Type B pancreatic cell (in vitro differentiated cells): ENCODE data around the gene ZNF570. TPM values are rescaled to one million over a fixed set of nuclear protein-coding genes. Genes with fewer than 3 reads are reported as not detected.

ENCODE experiments used
- DNase-seq: peaks from one replicate; pipeline ENCODE4 v3.0.0; 2021; ENCODE audit warnings: mixed read lengths; ENCODE audit not compliant: unreplicated experiment; ENCODE audit errors: extremely low spot score
- H3K27ac Mint-ChIP-seq: 2 replicates; pipeline ENCODE4 v1.8.0; 2021; ENCODE audit warnings: mild to moderate bottlenecking, mixed read lengths
- H3K27me3 Mint-ChIP-seq: 2 replicates; pipeline ENCODE4 v1.8.0; 2021; ENCODE audit warnings: mixed read lengths
- H3K36me3 Mint-ChIP-seq: 2 replicates; pipeline ENCODE4 v1.8.0; 2021; ENCODE audit warnings: mixed read lengths
- H3K4me1 Mint-ChIP-seq: one replicate; pipeline ENCODE4 v1.8.0; 2021; ENCODE audit warnings: mixed read lengths; ENCODE audit not compliant: unreplicated experiment
- H3K4me3 Mint-ChIP-seq: 2 replicates; pipeline ENCODE4 v1.8.0; 2021; ENCODE audit warnings: mild to moderate bottlenecking, mixed read lengths
- H3K9me3 Mint-ChIP-seq: 2 replicates; pipeline ENCODE4 v1.8.0; 2021; ENCODE audit warnings: mixed read lengths
- long read RNA-seq: library from polyadenylated mRNA; unstranded; transcript quantifications from one replicate; pipeline ENCODE4 v2.0.0, GENCODE V29; 2020
- total RNA-seq: library from RNA; stranded (reverse); gene quantifications from 2 replicates; pipeline ENCODE4 v1.2.1, GENCODE V29; 2021; ENCODE audit warnings: low replicate concordance
- TF ChIP-seq, protein P1 (sequence below): fragments of 200-600 bp; sonication (generic); conservative IDR thresholded peaks from 2 replicates; pipeline ENCODE4 v1.5.0; 2021; ENCODE audit warnings: antibody characterized with exemption, mild to moderate bottlenecking

Gene ZNF570
- 6.6 and 9.2 TPM in 2 replicates for total RNA-seq
- long read RNA-seq, full-length matches to known transcripts: 4 of 6 reads
- long read RNA-seq, partial matches to known transcripts: 0 of 6 reads
- long read RNA-seq, other reads (novel, unspliced or antisense): 2 of 6 reads

DNA sequence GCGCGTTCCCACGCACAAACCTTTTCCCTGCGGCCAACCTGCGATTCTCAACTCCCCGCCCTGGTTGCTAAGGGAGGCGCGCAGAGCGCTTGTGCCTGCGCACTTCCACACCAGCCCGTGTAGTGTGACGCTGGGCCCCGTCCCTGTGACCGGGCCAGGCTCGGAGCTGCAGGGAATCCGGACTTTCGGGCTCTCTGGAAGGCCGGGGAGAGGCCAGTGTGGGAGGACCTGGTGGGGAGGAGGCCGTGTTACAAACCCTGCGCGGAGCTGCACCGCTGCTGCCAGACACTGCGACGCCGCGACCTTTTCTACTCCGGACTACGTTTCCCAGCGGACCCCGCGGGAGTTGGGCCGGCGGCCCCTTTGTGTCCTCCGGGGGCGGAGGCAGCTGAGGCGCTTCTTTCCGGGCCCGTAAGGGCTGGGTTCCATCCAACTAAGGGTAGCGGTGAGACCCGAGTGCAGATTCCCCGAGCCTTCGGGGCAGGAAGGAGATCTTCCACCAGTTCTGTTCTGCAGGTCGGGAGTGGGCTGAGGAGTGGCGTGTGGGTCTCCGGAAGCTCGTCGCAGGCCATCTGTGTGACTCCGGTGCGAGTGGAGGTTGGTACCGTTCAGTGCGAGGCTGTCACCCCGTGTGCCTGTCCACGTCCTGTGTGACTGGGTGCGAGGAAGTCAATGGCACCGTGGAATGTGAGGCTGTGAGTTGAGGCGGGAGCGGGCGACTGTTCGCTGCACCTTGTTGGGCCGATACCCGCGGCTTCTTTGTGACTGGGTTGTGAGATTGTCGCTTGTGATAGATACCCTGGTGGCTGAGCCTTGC is at the start of gene ZNF570:
Gene ZNF570, plus strand, starts transcription at position 396 of the 817 bp plus-strand sequence. CDS start 999 bp downstream, outside the sequence.
- DNase-seq: peak; percentile 89
- Mint-ChIP-seq H3K4me3 (peak within 1 kb of the TSS; percentile 98), H3K4me1 (peaks cover 24% of the 10 kb centered on the region), H3K9me3 (peaks cover 12% of the 10 kb centered on the region), H3K27me3 (no peaks in the 10 kb centered on the region), H3K27ac (peak within 1 kb of the TSS; percentile 95), H3K36me3 (peaks cover 22% of the 10 kb centered on the region)
- TF ChIP-seq, protein P1, sequence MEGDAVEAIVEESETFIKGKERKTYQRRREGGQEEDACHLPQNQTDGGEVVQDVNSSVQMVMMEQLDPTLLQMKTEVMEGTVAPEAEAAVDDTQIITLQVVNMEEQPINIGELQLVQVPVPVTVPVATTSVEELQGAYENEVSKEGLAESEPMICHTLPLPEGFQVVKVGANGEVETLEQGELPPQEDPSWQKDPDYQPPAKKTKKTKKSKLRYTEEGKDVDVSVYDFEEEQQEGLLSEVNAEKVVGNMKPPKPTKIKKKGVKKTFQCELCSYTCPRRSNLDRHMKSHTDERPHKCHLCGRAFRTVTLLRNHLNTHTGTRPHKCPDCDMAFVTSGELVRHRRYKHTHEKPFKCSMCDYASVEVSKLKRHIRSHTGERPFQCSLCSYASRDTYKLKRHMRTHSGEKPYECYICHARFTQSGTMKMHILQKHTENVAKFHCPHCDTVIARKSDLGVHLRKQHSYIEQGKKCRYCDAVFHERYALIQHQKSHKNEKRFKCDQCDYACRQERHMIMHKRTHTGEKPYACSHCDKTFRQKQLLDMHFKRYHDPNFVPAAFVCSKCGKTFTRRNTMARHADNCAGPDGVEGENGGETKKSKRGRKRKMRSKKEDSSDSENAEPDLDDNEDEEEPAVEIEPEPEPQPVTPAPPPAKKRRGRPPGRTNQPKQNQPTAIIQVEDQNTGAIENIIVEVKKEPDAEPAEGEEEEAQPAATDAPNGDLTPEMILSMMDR: no peak

GRCh38 chr19:37452500-37453245 is 16.5 kb upstream of the ZNF570 start:
- Mint-ChIP-seq H3K4me1 (no peaks in the 10 kb centered on the region), H3K9me3 (peaks cover 25% of the 10 kb centered on the region), H3K36me3 (peaks cover 63% of the 10 kb centered on the region), H3K4me3 (no peak overlapping the region), H3K27me3 (no peaks in the 10 kb centered on the region), H3K27ac (no peak overlapping the region)
- DNase-seq: no peak
- TF ChIP-seq, protein P1: no peak

DNA sequence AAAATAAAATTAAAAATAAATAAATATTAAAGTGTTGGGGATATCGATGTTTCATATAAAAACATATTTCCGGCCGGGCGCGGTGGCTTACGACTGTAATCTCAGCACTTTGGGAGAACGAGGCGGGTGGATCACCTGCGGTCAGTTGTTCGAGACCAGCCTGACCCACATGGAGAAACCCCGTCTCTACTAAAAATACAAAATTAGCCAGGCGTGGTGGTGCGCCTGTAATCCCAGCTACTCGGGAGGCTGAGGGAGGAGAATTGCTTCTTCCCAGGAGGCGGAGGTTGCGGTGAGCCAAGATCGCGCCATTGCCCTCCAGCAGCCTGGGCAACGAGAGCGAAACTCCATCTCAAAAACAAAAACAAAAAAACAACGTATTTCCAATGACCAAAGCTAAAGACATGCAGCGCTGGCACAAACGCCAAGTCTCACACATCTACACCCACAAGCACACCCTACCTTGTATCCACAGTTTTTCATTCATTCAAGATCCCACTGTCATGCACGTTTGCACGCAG is 2.8 kb upstream of the ZNF570 start:
- TF ChIP-seq, protein P1: no peak
- Mint-ChIP-seq H3K36me3 (peaks cover 22% of the 10 kb centered on the region), H3K27me3 (no peaks in the 10 kb centered on the region), H3K4me1 (peaks cover 24% of the 10 kb centered on the region), H3K4me3 (peak overlapping the region; percentile 98), H3K27ac (peak overlapping the region; percentile 94), H3K9me3 (peaks cover 12% of the 10 kb centered on the region)
- no peak for DNase-seq

DNA sequence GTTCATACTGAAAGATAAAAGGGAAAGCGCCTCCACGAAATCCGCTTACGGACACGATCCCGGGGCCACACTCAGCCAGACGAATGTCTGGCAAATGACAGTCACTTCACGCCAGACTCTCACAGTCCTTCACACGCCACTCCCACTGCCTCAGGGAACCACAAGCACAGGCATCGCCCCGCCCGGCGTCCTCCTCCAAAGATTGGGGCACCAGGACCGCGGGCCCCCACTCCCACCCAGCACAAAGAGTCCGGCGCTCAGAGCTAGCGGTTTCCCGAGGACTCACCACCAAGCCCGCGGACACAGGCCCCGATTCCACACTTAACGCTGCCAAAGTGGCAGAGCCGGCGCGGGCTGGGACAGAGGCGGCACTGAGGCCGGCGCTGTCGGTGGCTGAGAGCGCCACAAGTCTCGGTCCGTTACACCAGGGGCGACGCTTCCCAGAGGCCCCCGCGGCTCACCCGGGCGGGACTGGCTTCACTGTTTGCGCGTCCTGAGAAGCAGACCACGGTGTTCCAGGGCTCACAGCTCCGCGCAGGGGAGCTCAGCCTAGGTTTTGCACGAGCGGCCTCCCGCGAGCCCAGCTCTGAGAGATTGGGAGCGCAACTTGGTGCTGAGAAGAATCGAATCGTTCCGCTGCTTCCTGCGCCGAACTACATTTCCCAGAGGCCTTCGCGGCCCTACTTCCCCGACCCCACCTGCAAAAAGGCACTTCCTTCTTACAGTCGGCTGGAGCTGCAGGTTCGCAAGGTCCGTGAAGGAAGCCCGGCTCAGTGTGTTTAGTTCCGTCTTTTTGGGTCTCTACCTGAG is 2.2 kb upstream of the ZNF570 start, which contains the start of gene ZNF569:
Gene ZNF569, minus strand, starts transcription at position 647 of the 810 bp plus-strand sequence. CDS start 22,523 bp downstream, outside the sequence.
- H3K36me3 Mint-ChIP-seq: peaks cover 22% of the 10 kb centered on the region
- H3K27ac Mint-ChIP-seq: peak within 1 kb of the TSS; percentile 94
- H3K4me3 Mint-ChIP-seq: peak within 1 kb of the TSS; percentile 98
- TF ChIP-seq, protein P1: no peak
- H3K27me3 Mint-ChIP-seq: no peaks in the 10 kb centered on the region
- peaks cover 12% of the 10 kb centered on the region for H3K9me3 Mint-ChIP-seq
- peak; percentile 89 for DNase-seq
- H3K4me1 Mint-ChIP-seq: peaks cover 24% of the 10 kb centered on the region
